ENCODE measurements around the gene TSPAN11.

The TSPAN11 gene

GRCh38 chr12:30911207-30911606, 15.3 kb upstream of the TSPAN11 start:
- no peak for DNase-seq (ENCODE audit: low spot score)

- DNase-seq (ENCODE audit: low spot score): no peak
These were observed 13.2 kb upstream of the TSPAN11 start for GRCh38 chr12:30913323-30913722.

GRCh38 chr12:30914986-30915591, 11.5 kb upstream of the TSPAN11 start:
- no peak for DNase-seq (ENCODE audit: low spot score)

- DNase-seq (ENCODE audit: low spot score): no peak
These were observed 3.5 kb upstream of the TSPAN11 start for GRCh38 chr12:30923057-30923456.

GRCh38 chr12:30925607-30926242, 823 bp upstream of the TSPAN11 start:
- no peak for DNase-seq (ENCODE audit: low spot score)

- no peak for DNase-seq (ENCODE audit: low spot score)
These were observed 669 bp downstream of the TSPAN11 start for GRCh38 chr12:30927222-30927611.

GRCh38 chr12:30928356-30929244, 2.1 kb downstream of the TSPAN11 start:
- DNase-seq (ENCODE audit: low spot score): no peak

GRCh38 chr12:30930238-30930637, 3.7 kb downstream of the TSPAN11 start:
- DNase-seq (ENCODE audit: low spot score): no peak

- no peak for DNase-seq (ENCODE audit: low spot score)
These were observed 4.1 kb downstream of the TSPAN11 start for GRCh38 chr12:30930641-30931040.

GRCh38 chr12:30932881-30933280, 6.3 kb downstream of the TSPAN11 start:
- DNase-seq (ENCODE audit: low spot score): no peak

- no peak for DNase-seq (ENCODE audit: low spot score)
These were observed 8.3 kb downstream of the TSPAN11 start for GRCh38 chr12:30934811-30935210.

GRCh38 chr12:30936036-30936435, 9.5 kb downstream of the TSPAN11 start:
- no peak for DNase-seq (ENCODE audit: low spot score)

- no peak for DNase-seq (ENCODE audit: low spot score)
These were observed 12.7 kb downstream of the TSPAN11 start for GRCh38 chr12:30939234-30939633.

- no peak for DNase-seq (ENCODE audit: low spot score)
These were observed 15.9 kb downstream of the TSPAN11 start for GRCh38 chr12:30942486-30942885.

- DNase-seq (ENCODE audit: low spot score): no peak
These were observed 16.4 kb downstream of the TSPAN11 start for GRCh38 chr12:30942936-30943335.

GRCh38 chr12:30945443-30946164, 19.1 kb downstream of the TSPAN11 start:
- no peak for DNase-seq (ENCODE audit: low spot score)

- no peak for DNase-seq (ENCODE audit: low spot score)
These were observed 25.5 kb downstream of the TSPAN11 start for GRCh38 chr12:30952015-30952414.

- no peak for DNase-seq (ENCODE audit: low spot score)
These were observed 26.7 kb downstream of the TSPAN11 start for GRCh38 chr12:30953257-30953656.

- DNase-seq (ENCODE audit: low spot score): no peak
These were observed 27.6 kb downstream of the TSPAN11 start for GRCh38 chr12:30953951-30954751.

- no peak for DNase-seq (ENCODE audit: low spot score)
These were observed 28.7 kb downstream of the TSPAN11 start for GRCh38 chr12:30955214-30955613.

GRCh38 chr12:30959110-30959710, 32.7 kb downstream of the TSPAN11 start:
- DNase-seq (ENCODE audit: low spot score): no peak

Measured in D341Med (cell line).